Muscle of leg (tissue), 11 donors: Measurements from ENCODE around the gene RIMKLB. TPM values are rescaled to one million over a fixed set of nuclear protein-coding genes. Genes with fewer than 3 reads are reported as not detected.
A peak's percentile ranks its signal among the peaks of the same experiment; 100 is the strongest.
"Not testable (repeated sequence)": the region's sequence is repeated elsewhere in the genome, so short reads cannot be mapped to it uniquely, and the experiment has no call there.

Source experiments
- DNase-seq: peaks from one replicate; pipeline ENCODE4 v3.0.0; 2013
- H3K27ac ChIP-seq: one replicate; pipeline ENCODE4 v1.5.1; 2013; ENCODE audit warnings: mild to moderate bottlenecking, low read length, control low read depth
- H3K27me3 ChIP-seq: one replicate; pipeline ENCODE4 v1.6.1; 2013; ENCODE audit warnings: low read length; ENCODE audit not compliant: control insufficient read depth, insufficient read depth
- H3K36me3 ChIP-seq: one replicate; pipeline ENCODE4 v1.6.1; 2013; ENCODE audit warnings: low read length; ENCODE audit not compliant: control insufficient read depth, insufficient read depth
- H3K4me1 ChIP-seq: one replicate; pipeline ENCODE4 v1.6.1; 2013; ENCODE audit warnings: low read length; ENCODE audit not compliant: control insufficient read depth, insufficient read depth
- H3K4me3 ChIP-seq: one replicate; pipeline ENCODE4 v1.5.1; 2013; ENCODE audit warnings: low read length, control low read depth
- H3K9me3 ChIP-seq: replicated peaks from 2 replicates; pipeline ENCODE4 v1.6.1; 2013; ENCODE audit warnings: low read depth, low read length; ENCODE audit not compliant: control insufficient read depth
- WGBS: methylation state at CpG from one replicate; pipeline ENCODE4 v1.1.5; 2013; ENCODE audit warnings: missing lambda C conversion rate; ENCODE audit not compliant: insufficient coverage; 5-methylcytosine and 5-hydroxymethylcytosine counted together
- polyA plus RNA-seq, 8 donors: library from polyadenylated mRNA; unstranded; fragments of 120-200 nt; gene quantifications; one replicate each; pipeline versions ENCODE4 v1.2.1 to v1.2.3, GENCODE V29; 2013; ENCODE audit warnings: inconsistent platforms in 1 of 8, low replicate concordance in 1 of 8; ENCODE audit not compliant: insufficient read length in 8 of 8, insufficient read depth in 1 of 8
- total RNA-seq: library from RNA; stranded (reverse); fragments of 120-200 nt; gene quantifications from one replicate; pipeline ENCODE4 v1.2.4, GENCODE V29; 2013

The RIMKLB gene
- total and polyA plus RNA-seq, 9 donors, result 64.1 to 104 (median 74.8) TPM

GRCh38 chr12:8701046-8701660 lies 3.4 kb downstream of the RIMKLB start:
- Histone ChIP-seq H3K27me3 (no peaks in the 10 kb centered on the region), H3K36me3 (peaks cover 4% of the 10 kb centered on the region), H3K4me3 (no peak overlapping the region), H3K4me1 (peaks cover 11% of the 10 kb centered on the region), H3K9me3 (no peaks in the 10 kb centered on the region), H3K27ac (peak overlapping the region; percentile 54)
- no CpG with 5 or more reads among the region's 6 CpGs for WGBS
- DNase-seq, result peak; percentile 85

GRCh38 chr12:8702159-8702558 lies 4.4 kb downstream of the RIMKLB start:
- Histone ChIP-seq H3K36me3 (peaks cover 9% of the 10 kb centered on the region), H3K27ac (no peak overlapping the region), H3K4me3 (no peak overlapping the region), H3K9me3 (no peaks in the 10 kb centered on the region), H3K4me1 (peaks cover 7% of the 10 kb centered on the region), H3K27me3 (no peaks in the 10 kb centered on the region)
- WGBS, result no CpG with 5 or more reads among the region's 4 CpGs
- DNase-seq, result no peak

DNA sequence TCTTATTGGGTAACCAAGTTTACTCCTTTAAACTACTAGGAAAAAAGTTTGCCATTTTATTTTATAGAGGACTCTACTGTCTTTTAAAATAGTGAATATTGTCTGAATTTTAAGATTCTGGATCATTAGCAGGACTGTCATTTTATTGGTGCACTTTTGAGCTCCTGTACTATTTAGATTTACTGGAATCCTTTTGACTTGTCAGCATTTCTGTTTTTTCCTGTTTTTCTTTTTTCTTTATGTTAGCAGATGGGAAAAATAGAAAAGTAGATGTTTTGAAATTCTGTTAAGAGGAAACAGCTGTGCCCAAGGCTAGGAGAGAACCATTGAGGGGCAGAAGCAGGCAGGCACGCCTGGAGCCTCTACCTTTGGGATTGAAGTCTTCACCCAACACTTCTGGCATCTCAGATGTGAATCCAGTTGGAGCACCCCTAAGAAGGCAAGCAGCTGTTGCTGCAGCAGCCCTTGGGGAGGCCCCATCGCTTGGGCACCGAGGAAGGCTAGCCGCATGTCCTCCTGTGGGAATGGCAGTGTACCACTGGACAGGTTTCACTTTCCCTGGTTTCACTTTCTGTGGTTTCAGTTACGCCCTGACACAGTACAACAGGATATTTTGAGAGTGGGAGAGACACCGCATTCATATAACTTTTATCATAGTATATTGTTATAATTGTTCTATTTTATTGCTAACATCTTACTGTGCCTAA lies 11.5 kb downstream of the RIMKLB start:
- WGBS, result 49% methylated on average over 3 of the region's 6 CpGs
- peak overlapping the region; percentile 56 for H3K27ac ChIP-seq
- no peaks in the 10 kb centered on the region for H3K27me3 ChIP-seq
- H3K9me3 ChIP-seq, result no peaks in the 10 kb centered on the region
- peak; percentile 56 for DNase-seq
- H3K36me3 ChIP-seq, result peaks cover 16% of the 10 kb centered on the region
- H3K4me1 ChIP-seq, result peaks cover 7% of the 10 kb centered on the region
- no peak overlapping the region for H3K4me3 ChIP-seq

DNA sequence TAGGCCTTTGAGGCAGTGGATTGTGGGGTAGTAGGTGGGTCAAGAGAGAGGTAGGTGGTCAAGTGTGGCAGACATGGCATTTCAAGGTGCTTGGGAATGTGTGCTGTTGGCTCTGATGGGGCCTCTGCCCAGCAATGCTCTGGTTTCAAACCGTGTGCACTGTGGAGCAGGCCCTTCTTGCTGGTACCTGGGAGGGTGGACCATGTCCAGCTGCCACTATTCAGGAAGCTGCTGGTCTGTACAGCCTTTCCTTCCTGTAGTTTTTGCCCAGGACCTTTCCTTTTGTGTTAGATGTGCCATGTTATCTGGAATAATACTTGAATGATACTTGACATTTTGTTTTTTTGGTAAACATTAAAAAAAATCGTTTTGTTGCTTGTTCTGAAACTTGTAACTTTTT lies 14.8 kb downstream of the RIMKLB start:
- Histone ChIP-seq H3K4me1 (peaks cover 7% of the 10 kb centered on the region), H3K4me3 (no peak overlapping the region), H3K27me3 (no peaks in the 10 kb centered on the region), H3K36me3 (peaks cover 14% of the 10 kb centered on the region), H3K9me3 (no peaks in the 10 kb centered on the region), H3K27ac (peak overlapping the region; percentile 29)
- WGBS, result 57% methylated on average over 1 of the region's 2 CpGs
- no peak for DNase-seq

GRCh38 chr12:8722286-8722800 lies 24.6 kb downstream of the RIMKLB start:
- no peak for DNase-seq
- peaks cover 19% of the 10 kb centered on the region for H3K36me3 ChIP-seq
- H3K27ac ChIP-seq, result no peak overlapping the region
- H3K4me3 ChIP-seq, result no peak overlapping the region
- no peaks in the 10 kb centered on the region for H3K27me3 ChIP-seq
- H3K9me3 ChIP-seq, result peaks cover 2% of the 10 kb centered on the region
- 100% methylated on average over 2 of the region's 3 CpGs for WGBS
- H3K4me1 ChIP-seq, result no peaks in the 10 kb centered on the region

GRCh38 chr12:8734873-8735381 lies 37.1 kb downstream of the RIMKLB start:
- H3K4me1 ChIP-seq, result no peaks in the 10 kb centered on the region
- no peak overlapping the region for H3K27ac ChIP-seq
- H3K36me3 ChIP-seq, result peaks cover 4% of the 10 kb centered on the region
- 100% methylated on average over 1 of the region's 3 CpGs for WGBS
- no peaks in the 10 kb centered on the region for H3K9me3 ChIP-seq
- no peaks in the 10 kb centered on the region for H3K27me3 ChIP-seq
- no peak for DNase-seq
- H3K4me3 ChIP-seq, result no peak overlapping the region

- Histone ChIP-seq H3K36me3 (peaks cover 2% of the 10 kb centered on the region), H3K9me3 (no peaks in the 10 kb centered on the region), H3K4me1 (no peaks in the 10 kb centered on the region), H3K4me3 (no peak overlapping the region), H3K27me3 (no peaks in the 10 kb centered on the region), H3K27ac (no peak overlapping the region)
- 100% methylated on average over 1 of the region's 1 CpG for WGBS
- DNase-seq, result no peak
These were observed 44.7 kb downstream of the RIMKLB start for GRCh38 chr12:8742501-8742900.

DNA sequence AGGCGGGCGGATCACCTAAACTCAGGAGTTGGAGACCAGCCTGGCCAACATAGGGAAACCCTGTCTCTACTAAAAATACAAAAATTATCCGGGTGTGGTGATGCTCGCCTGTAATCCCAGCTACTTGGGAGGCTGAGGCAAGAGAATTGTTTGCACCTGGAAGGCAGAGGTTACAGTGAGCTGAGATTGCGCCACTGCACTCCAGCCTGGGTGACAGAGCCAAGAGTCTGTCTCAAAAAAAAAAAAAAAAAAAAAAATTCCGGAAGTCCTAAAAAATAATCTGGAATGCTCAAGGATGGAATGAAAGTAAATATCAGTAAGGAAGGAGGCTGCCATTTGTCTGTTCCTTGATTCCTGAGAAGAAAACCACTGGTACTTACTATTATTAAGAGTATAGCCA lies 45.3 kb downstream of the RIMKLB start:
- H3K4me1 ChIP-seq, DNase-seq, H3K27me3 ChIP-seq, H3K27ac ChIP-seq, H3K4me3 ChIP-seq, H3K9me3 ChIP-seq, H3K36me3 ChIP-seq: not testable (repeated sequence)
- WGBS, result 100% methylated on average over 1 of the region's 6 CpGs

GRCh38 chr12:8745631-8746030 lies 47.8 kb downstream of the RIMKLB start:
- not testable (repeated sequence) for DNase-seq, H3K27me3 ChIP-seq, H3K36me3 ChIP-seq, H3K4me1 ChIP-seq, H3K27ac ChIP-seq, H3K4me3 ChIP-seq, H3K9me3 ChIP-seq
- WGBS, result no CpG with 5 or more reads among the region's 8 CpGs

- H3K4me1 ChIP-seq, result no peaks in the 10 kb centered on the region
- no peak for DNase-seq
- no peaks in the 10 kb centered on the region for H3K27me3 ChIP-seq
- no peaks in the 10 kb centered on the region for H3K36me3 ChIP-seq
- no peak overlapping the region for H3K27ac ChIP-seq
- no peaks in the 10 kb centered on the region for H3K9me3 ChIP-seq
- no peak overlapping the region for H3K4me3 ChIP-seq
- WGBS, result 89% methylated on average over 3 of the region's 5 CpGs
These were observed 48.3 kb downstream of the RIMKLB start for GRCh38 chr12:8746046-8746445.
